Stomach smooth muscle (tissue), 2 donors: ENCODE results near the gene PTPRM.

Source experiments
- H3K27ac ChIP-seq: one replicate; pipeline ENCODE4 v1.7.0; 2013; ENCODE audit warnings: mild to moderate bottlenecking, low read length, inconsistent platforms
- H3K27me3 ChIP-seq, 2 donors: one replicate each; pipeline ENCODE4 v1.7.0; 2013; ENCODE audit warnings: low read length in 2 of 2; ENCODE audit not compliant: insufficient read depth in 2 of 2, control insufficient read depth in 1 of 2
- H3K36me3 ChIP-seq, 2 donors: one replicate each; pipeline ENCODE4 v1.7.0; 2013; ENCODE audit warnings: low read length in 2 of 2; ENCODE audit not compliant: control insufficient read depth in 2 of 2, insufficient read depth in 2 of 2
- H3K4me1 ChIP-seq: one replicate; pipeline ENCODE4 v1.7.0; 2013; ENCODE audit warnings: low read length; ENCODE audit not compliant: control insufficient read depth, insufficient read depth
- H3K4me3 ChIP-seq, 2 donors: one replicate each; pipeline ENCODE4 v1.7.0; 2013; ENCODE audit warnings: low read length in 2 of 2
- H3K9ac ChIP-seq, 2 donors: one replicate each; pipeline ENCODE4 v1.7.0; 2013; ENCODE audit warnings: low read length in 2 of 2, mild to moderate bottlenecking in 1 of 2
- H3K9me3 ChIP-seq, 2 donors: one replicate each; pipeline ENCODE4 v1.7.0; 2013; ENCODE audit warnings: low read length in 2 of 2; ENCODE audit not compliant: control insufficient read depth in 2 of 2
- donor health status: healthy.
- donor health status: Pancreatic carcinoma.

The PTPRM gene

DNA sequence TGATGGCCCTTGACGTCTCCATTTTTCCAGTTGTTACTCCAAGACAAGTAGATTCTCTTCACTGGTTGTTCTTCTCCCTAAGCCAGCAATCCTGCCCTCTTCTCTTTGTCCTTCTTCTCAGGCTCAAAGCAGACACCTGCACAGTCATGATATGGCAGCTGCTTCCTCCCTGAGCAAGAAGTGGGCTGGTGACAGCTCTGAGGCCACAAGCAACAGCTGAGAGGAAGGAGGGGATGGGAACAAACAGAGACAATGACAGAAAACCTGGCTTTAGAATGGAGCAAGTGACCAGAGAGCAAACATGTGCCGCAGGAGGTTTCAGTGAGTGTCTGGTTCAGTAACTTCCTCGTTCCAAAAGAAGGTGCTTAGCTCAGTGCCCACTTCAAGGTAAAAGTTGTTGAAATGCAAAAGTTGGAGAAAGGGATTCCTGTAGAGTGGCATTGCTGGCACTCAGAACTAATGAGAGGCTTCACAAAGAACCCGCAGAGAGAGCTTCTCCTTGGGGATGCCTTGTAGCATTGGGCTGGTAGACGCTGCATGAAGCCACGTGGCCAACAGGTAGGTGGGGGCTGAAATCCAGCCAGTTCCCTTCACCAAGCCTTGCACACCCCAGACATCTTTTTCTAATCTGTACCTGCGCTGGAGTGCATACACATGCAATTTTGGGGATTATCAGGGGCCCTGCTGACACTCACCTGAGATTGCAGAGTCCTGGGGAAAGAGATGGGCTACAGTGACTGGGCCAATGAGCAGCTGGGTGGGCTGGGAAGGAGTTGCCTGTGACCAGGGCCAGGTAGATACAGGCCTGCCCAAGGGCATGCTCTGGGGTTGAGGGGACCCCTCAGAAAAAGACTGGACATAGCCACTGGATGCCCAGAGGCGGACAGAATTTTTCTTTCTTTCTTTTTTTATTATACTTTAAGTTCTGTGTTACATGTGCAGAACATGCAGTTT, 888.8 kb downstream of the PTPRM start:
- no peak overlapping the region for H3K4me3 ChIP-seq
- H3K27me3 ChIP-seq: no peaks in the 10 kb centered on the region
- H3K9me3 ChIP-seq: no peaks in the 10 kb centered on the region
- H3K4me1 ChIP-seq: no peaks in the 10 kb centered on the region
- no peaks in the 10 kb centered on the region for H3K36me3 ChIP-seq
- H3K9ac ChIP-seq: no peak overlapping the region
- H3K27ac ChIP-seq: no peak overlapping the region
